ENCODE measurements around the gene CENPQ. TPM values are rescaled to one million over a fixed set of nuclear protein-coding genes. Genes with fewer than 3 reads are reported as not detected.
A peak's percentile ranks its signal among the peaks of the same experiment; 100 is the strongest.
"Not testable (repeated sequence)": the region's sequence is repeated elsewhere in the genome, so short reads cannot be mapped to it uniquely, and the experiment has no call there.

The CENPQ gene
- polyA plus RNA-seq, 1 experiment, result 2.1 TPM

DNA sequence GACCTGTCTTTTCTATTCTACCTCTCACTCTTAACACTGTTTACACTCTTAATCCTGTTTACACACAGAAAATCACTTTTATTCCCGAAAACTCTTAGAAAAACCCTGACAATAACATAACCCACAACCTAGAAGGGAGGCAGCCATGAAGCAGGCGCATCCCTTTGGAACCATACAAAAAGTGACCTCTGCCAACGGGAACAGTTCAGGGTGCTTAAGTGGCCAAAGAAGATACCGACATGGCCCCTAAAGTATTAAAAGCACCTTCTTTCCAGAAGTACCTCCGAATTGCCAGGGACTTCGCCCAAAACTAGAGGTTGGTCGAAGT lies 607 bp upstream of the CENPQ start:
- Histone ChIP-seq H3K27me3 (ENCODE audit: control insufficient read depth, insufficient read depth, low read length) (no peaks in the 10 kb centered on the region), H3K36me3 (ENCODE audit: control insufficient read depth, insufficient read depth, low read length) (no peaks in the 10 kb centered on the region; the same call in 1 of the 2 replicates), H3K4me3 (ENCODE audit: low read depth, low read length) (peak overlapping the region; percentile 55)
- no peak for DNase-seq (ENCODE audit: low read depth)
- TF ChIP-seq, protein P1, sequence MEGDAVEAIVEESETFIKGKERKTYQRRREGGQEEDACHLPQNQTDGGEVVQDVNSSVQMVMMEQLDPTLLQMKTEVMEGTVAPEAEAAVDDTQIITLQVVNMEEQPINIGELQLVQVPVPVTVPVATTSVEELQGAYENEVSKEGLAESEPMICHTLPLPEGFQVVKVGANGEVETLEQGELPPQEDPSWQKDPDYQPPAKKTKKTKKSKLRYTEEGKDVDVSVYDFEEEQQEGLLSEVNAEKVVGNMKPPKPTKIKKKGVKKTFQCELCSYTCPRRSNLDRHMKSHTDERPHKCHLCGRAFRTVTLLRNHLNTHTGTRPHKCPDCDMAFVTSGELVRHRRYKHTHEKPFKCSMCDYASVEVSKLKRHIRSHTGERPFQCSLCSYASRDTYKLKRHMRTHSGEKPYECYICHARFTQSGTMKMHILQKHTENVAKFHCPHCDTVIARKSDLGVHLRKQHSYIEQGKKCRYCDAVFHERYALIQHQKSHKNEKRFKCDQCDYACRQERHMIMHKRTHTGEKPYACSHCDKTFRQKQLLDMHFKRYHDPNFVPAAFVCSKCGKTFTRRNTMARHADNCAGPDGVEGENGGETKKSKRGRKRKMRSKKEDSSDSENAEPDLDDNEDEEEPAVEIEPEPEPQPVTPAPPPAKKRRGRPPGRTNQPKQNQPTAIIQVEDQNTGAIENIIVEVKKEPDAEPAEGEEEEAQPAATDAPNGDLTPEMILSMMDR (IDR thresholded peaks at IDR 0.05; ENCODE audit: insufficient read depth, low read depth, low read length), result no peak
- CTCF ChIA-PET, result no interaction called here
- POLR2A ChIA-PET, result no interaction called here

DNA sequence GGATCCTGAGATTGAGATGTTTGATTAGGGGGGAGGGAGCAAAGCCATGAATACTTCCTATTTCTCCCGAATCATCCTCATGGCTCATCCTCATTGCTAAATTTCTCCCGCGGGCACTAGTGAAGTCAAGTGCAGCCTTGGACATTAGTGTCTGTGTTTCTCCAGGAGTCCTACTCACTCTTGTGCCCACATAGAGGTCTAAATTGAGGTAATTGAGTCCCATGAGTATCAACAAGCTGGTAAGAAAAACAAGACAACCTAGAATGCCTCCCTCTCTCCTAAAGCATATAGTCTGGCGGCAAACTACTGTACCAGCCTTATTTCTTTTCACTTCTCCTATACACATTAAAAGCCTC lies 420 bp downstream of the CENPQ start:
- H3K36me3 ChIP-seq (ENCODE audit: control insufficient read depth, insufficient read depth, low read length), result no peaks in the 10 kb centered on the region
- H3K27me3 ChIP-seq (ENCODE audit: control insufficient read depth, insufficient read depth, low read length), result no peaks in the 10 kb centered on the region
- TF ChIP-seq, protein P1 (IDR thresholded peaks at IDR 0.05; ENCODE audit: insufficient read depth, low read depth, low read length), result no peak
- H3K4me3 ChIP-seq (ENCODE audit: low read depth, low read length), result peak overlapping the region; percentile 55
- ChIA-PET CTCF (no interaction called here), POLR2A (no interaction called here)
- DNase-seq (ENCODE audit: low read depth), result no peak

DNA sequence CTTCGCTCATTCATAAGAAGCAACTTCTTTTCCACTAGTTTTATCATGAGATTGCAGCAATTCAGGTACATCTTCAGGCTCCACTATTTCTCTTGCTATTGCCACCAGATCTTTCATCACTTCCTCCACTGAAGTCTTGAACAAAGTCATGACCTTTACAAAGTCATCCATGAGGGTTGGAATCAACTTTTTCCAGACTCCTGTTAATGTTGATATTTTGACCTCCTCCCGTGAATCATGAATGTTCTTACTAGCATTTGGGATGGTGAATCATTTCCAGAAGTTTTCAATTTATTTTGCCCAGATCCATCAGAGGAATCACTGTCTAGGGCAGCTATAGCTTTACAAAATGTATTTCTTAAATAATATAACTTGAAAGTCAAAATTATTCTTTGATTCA lies 1.5 kb downstream of the CENPQ start:
- ChIA-PET POLR2A (no interaction called here), CTCF (interaction anchor here (0.6 kb wide), 1 partner anchor 376 kb away, joined by 3 read pairs; no protein-coding TSS in a partner anchor)

DNA sequence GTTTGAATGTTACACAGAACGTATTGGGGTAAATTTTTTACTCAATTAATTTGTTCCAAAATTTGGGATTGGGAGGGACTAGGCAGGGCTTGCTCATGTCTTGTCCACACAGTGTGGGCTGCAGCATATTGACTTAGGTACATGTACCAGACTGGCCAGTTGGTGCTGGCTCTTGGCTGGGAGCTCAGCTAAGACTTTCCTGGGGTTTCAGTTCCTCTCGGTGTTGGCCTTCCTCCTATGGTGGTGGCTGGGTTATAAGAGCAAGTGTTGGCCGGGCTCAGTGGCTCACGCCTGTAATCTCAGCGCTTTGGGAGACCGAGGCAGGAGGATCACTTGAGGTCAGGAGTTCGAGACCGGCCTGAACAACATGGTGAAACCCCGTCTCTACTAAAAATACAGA lies 4.9 kb downstream of the CENPQ start:
- TF ChIP-seq, protein P1 (IDR thresholded peaks at IDR 0.05; ENCODE audit: insufficient read depth, low read depth, low read length), result no peak
- Histone ChIP-seq H3K27me3 (ENCODE audit: control insufficient read depth, insufficient read depth, low read length) (no peaks in the 10 kb centered on the region), H3K36me3 (ENCODE audit: control insufficient read depth, insufficient read depth, low read length) (no peaks in the 10 kb centered on the region), H3K4me3 (ENCODE audit: low read depth, low read length) (no peak overlapping the region)
- CTCF ChIA-PET, result no interaction called here
- POLR2A ChIA-PET, result no interaction called here
- DNase-seq (ENCODE audit: low read depth), result no peak

More for the DNA sequence above, 1.5 kb downstream of the CENPQ start:
- TF ChIP-seq, protein P1 (IDR thresholded peaks at IDR 0.05; ENCODE audit: insufficient read depth, low read depth, low read length), result no peak
- Histone ChIP-seq H3K27me3 (ENCODE audit: control insufficient read depth, insufficient read depth, low read length) (no peaks in the 10 kb centered on the region), H3K36me3 (ENCODE audit: control insufficient read depth, insufficient read depth, low read length) (no peaks in the 10 kb centered on the region), H3K4me3 (ENCODE audit: low read depth, low read length) (no peak overlapping the region)
- DNase-seq (ENCODE audit: low read depth), result no peak

DNA sequence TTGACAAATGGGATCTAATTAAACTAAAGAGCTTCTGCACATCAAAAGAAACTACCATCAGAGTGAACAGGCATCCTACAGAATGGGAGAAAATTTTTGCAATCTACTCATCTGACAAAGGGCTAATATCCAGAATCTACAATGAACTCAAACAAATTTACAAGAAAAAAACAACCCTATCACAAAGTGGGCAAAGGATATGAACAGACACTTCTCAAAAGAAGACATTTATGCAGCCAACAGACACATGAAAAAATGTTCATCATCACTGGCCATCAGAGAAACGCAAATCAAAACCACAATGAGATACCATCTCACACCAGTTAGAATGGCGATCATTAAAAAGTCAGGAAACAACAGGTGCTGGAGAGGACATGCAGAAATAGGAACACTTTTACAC lies 13.4 kb downstream of the CENPQ start:
- CTCF ChIA-PET; H3K4me3 ChIP-seq (ENCODE audit: low read depth, low read length); H3K36me3 ChIP-seq (ENCODE audit: control insufficient read depth, insufficient read depth, low read length); H3K27me3 ChIP-seq (ENCODE audit: control insufficient read depth, insufficient read depth, low read length); POLR2A ChIA-PET; DNase-seq (ENCODE audit: low read depth): not testable (repeated sequence)

DNA sequence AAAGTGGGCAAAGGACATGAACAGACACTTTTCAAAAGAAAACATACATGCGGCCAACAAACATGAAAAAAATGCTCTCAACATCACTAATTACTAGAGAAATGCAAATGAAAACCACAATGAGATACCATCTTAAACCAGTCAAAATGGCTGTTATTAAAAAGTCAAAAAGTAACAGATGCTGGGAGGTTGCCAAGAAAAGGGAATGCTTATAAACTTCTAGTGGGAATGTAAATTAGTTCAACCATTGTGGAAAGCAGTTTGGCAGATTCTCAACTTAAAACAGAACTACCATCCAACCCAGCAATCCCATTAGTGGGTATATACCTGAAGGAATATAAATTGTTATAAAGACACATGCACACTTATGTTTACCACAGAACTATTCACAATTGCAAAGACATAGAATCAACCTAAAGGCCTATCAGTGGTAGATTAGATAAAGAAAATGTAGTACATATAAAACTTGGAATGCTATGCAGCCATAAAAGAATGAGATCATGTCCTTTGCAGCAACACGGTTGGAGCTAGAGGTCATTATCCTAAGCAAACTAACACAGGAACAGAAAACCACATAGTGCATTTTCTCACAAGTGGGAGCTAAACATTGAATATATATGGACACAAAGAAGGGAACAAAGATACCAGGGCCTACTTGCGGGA lies 16.3 kb downstream of the CENPQ start:
- DNase-seq (ENCODE audit: low read depth), result no peak
- POLR2A ChIA-PET, result no interaction called here
- Histone ChIP-seq H3K4me3 (ENCODE audit: low read depth, low read length) (no peak overlapping the region), H3K36me3 (ENCODE audit: control insufficient read depth, insufficient read depth, low read length) (no peaks in the 10 kb centered on the region), H3K27me3 (ENCODE audit: control insufficient read depth, insufficient read depth, low read length) (no peaks in the 10 kb centered on the region)
- TF ChIP-seq, protein P1 (IDR thresholded peaks at IDR 0.05; ENCODE audit: insufficient read depth, low read depth, low read length), result no peak
- CTCF ChIA-PET, result interaction anchor here (0.9 kb wide), 1 partner anchor 15 kb away, joined by 3 read pairs; no protein-coding TSS in a partner anchor

DNA sequence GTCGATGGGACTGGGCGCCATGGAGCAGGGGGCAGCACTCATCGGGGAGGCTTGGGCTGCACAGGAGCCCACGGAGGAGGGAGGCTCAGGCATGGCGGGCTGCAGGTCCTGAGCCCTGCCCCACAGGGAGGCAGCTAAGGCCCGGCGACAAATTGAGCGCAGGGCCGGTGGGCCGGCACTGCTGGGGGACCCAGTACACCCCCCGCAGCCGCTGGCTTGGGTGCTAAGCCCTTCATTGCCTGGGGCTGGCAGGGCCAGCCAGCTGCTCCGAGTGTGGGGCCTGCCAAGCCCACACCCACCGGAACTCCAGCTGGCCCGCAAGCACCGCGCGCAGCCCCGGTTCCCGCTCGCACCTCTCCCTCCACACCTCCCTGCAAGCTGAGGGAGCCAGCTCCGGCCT lies 18.7 kb downstream of the CENPQ start:
- H3K27me3 ChIP-seq (ENCODE audit: control insufficient read depth, insufficient read depth, low read length); POLR2A ChIA-PET; CTCF ChIA-PET; H3K36me3 ChIP-seq (ENCODE audit: control insufficient read depth, insufficient read depth, low read length); DNase-seq (ENCODE audit: low read depth); H3K4me3 ChIP-seq (ENCODE audit: low read depth, low read length): not testable (repeated sequence)

DNA sequence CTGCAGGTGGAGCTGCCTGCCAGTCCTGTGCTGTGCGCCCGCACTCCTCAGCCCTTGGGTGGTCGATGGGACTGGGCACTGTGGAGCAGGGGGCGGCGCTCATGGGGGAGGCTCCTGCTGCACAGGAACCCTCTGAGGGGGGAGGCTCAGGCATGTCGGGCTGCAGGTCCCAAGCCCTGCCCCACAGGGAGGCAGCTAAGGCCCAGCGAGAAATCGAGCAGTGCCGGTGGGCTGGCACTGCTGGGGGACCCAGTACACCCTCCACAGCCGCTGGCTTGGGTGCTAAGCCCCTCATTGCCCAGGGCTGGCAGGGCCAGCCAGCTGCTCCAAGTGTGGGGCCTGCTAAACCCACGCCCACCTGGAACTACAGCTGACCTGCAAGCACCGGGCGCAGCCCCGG lies 20.2 kb downstream of the CENPQ start:
- H3K4me3 ChIP-seq (ENCODE audit: low read depth, low read length); H3K27me3 ChIP-seq (ENCODE audit: control insufficient read depth, insufficient read depth, low read length); H3K36me3 ChIP-seq (ENCODE audit: control insufficient read depth, insufficient read depth, low read length); POLR2A ChIA-PET; DNase-seq (ENCODE audit: low read depth); CTCF ChIA-PET: not testable (repeated sequence)

Data from BJ (cell line).